ENCODE data around the gene SPINK7.

The SPINK7 gene

DNA sequence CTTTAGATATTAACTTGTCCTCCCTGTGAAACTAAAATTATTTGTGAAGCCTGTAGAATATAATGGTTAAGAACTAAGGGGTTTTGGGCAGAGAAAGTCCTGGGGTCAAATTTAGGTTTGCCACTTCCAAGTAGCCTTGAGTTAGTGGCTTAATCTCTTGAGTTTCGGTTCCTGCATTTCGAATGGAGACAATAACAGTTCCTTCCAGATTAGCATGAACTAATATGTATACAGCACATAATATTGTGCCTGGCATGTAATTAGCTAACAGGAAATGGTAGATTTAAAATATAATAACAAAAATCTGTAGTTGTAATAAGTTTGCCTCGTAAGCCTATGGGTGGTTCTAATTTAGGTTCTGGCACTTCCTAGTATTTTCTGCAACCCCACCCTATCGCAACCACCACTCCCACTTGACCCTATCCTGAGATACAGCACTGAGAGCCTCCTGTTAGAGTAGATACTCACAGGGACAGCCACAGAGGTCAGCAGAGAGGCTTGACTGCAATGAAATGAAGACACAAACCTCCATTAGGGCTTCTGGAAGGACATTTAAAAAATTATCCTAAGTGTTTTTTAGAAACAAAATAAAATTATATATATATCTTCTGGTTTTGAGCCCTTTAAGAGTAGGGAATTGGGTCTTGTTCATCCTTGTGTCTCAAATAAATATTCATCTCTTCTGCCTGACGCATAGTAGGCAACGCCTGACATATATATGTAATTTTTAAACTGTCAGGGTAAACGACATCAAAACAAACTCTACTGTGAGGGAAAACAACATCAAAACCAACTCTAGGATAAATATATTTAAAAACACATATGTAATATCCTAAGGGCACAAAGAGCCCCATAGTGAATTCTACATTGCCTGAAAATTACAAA, 31.6 kb downstream of the SPINK7 start:
- no peak for DNase-seq (ENCODE audit: low read depth in 1 of 2, low spot score in 1 of 2)

DNA sequence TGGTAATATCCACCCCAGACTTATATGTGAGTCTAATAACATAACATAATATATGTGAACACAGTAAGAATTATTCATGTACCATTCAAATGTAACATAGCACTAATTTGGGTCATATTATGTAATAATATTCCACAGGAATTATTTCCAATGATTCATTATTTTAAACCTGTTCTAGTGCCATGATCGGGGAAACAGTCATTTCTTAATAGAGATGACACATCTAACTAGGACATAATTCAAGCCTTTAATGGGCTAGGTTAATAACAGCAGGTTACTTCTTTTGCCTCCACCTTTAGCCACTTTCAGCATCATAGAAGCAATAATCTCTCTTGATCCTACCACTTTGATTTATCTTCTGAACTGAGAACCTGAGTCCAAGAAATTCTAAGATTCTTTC, 35.5 kb downstream of the SPINK7 start:
- DNase-seq (ENCODE audit: low read depth in 1 of 2, low spot score in 1 of 2) = no peak

DNA sequence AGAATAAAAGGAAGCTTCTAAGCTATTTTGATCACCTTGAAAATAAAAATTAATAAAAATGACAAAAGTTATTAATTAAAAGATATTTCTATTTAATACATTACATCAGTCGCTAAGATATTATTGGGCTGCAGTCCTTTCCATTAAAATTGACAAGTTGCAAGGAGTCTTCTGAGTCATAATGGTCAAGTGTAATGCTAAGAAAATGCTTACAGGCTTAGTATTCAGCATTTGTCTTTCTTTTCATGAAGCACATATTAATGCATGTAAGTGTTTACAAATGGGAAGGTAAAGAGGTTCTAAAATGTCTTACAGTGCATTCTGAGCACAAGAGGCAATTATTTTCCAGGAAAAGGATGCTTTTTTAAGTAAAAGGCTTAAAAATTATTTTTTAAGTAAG, 40.5 kb downstream of the SPINK7 start:
- DNase-seq (ENCODE audit: low read depth in 1 of 2, low spot score in 1 of 2) = no peak

DNA sequence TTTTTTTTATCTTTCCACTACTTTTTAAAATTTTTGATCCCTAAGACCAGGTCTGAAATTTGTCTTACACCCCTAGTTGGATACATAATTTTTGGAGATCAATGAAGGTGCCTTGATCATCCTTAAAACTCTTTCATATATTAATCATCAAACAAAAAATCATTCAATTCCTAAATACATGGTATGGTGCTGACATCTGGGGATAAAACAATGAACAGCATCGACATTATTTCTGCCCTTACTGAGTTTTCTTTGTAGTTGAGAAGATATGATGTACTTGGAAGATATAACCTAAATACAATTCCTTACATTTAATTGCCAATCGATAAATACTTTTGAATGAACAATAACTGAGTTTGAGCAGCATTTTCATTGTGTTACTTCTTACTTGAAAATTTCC, 41.4 kb downstream of the SPINK7 start:
- no peak for DNase-seq (ENCODE audit: low read depth in 1 of 2, low spot score in 1 of 2)

DNA sequence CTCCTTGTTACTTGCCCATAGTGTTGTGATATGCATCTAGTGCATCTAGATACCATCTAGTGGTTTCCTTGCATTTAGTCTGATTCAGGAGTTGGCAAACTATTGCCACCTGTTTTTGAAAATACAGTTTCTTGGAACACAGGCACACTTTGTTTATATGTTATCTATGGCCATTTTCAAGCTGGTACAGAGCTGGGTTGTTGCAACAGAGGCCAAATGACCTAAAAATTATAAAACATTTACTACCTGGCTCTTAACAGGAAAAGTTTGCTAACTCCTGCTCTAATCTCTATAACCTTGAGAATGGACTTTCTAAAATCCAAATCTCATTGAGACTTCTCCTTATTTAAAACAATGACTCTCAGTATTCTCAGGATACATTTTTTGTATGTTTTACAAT, 52.1 kb downstream of the SPINK7 start:
- DNase-seq (ENCODE audit: low read depth in 1 of 2, low spot score in 1 of 2) = no peak
